HG03175 (cell line): Measurements from ENCODE around the gene IDUA.
"Not testable (repeated sequence)": the region's sequence is repeated elsewhere in the genome, so short reads cannot be mapped to it uniquely, and the experiment has no call there.

Experiments used
- ATAC-seq: cut with Tn5 transposase; IDR thresholded peaks from one replicate; pipeline ENCODE4 v1.9.1; 2021; ENCODE audit warnings: mild to moderate bottlenecking, moderate library complexity; ENCODE audit not compliant: unreplicated experiment

Gene IDUA

GRCh38 chr4:966266-967112 lies 20.4 kb upstream of the IDUA start:
- ATAC-seq, result no peak

DNA sequence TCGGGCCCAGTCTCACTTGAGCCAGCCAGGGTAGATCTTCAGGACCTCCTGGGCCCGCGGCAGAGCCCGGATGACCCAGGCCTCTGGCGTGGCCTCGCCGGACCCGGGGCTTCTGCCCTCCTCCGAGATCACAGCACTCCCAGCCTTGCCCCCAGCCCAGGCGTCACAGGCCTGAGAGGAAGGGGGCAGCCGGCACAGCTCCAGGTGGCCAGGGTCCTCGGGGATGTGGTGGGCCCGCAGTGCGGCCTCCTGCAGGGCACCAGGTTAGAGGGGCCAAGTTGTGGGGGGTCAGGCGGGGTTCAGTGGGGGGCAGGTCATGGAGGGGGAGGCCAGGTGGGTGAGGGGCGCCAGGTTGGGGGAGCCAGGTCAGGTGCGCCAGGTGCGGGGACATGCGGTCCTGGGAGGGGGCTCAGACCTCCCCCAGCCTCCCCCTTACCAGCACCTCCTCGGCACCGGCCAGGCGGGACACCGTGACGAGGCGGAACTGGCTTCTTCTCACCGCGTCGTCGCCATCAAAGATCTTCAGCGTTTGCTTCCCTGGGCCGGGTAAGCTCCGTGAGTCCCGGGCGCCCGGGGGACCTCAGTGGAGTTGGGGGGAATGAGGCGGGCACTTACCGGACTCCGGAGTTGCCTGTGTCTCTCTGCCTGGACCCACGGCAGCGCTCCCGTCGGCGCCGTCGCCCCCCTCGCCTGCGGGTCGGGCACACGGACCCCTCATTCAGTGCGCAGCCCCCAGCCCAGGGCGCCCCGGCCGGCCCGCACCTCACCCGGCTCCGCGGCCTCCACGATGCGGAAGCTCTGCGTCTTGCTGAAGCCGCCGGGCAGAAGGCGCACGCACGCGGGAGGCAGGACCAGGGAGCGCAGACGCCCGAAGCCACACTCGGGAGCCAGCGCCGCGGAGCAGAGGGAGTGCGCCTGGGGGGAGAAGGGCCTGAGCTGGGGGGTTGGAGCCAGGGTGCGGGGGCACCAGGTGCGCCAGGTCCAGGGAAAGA lies 19.4 kb upstream of the IDUA start:
- ATAC-seq, result no peak

DNA sequence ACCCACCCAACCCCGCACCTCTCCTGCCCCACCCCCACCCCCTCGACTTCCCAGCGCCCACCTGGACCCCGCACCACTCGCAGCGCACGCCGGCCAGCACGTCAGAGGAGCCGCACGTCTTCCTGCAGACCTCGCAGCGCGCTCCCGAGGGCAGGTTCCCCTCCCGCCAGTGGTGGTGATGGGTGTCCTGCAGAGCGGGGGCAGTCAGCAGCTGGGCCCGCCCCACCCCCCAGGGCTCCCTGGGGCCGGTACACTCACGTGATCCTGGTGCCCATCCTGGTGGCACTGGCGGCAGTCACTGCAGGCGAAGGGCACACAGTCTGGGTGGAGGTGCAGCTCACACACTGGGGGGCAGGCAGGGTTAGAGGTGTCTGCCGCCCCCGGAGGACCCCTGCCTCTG lies 18.6 kb upstream of the IDUA start:
- ATAC-seq, result no peak

GRCh38 chr4:968621-969394 lies 18.0 kb upstream of the IDUA start:
- no peak for ATAC-seq

GRCh38 chr4:970046-970745 lies 16.6 kb upstream of the IDUA start:
- no peak for ATAC-seq

GRCh38 chr4:970854-971520 lies 15.9 kb upstream of the IDUA start:
- no peak for ATAC-seq

DNA sequence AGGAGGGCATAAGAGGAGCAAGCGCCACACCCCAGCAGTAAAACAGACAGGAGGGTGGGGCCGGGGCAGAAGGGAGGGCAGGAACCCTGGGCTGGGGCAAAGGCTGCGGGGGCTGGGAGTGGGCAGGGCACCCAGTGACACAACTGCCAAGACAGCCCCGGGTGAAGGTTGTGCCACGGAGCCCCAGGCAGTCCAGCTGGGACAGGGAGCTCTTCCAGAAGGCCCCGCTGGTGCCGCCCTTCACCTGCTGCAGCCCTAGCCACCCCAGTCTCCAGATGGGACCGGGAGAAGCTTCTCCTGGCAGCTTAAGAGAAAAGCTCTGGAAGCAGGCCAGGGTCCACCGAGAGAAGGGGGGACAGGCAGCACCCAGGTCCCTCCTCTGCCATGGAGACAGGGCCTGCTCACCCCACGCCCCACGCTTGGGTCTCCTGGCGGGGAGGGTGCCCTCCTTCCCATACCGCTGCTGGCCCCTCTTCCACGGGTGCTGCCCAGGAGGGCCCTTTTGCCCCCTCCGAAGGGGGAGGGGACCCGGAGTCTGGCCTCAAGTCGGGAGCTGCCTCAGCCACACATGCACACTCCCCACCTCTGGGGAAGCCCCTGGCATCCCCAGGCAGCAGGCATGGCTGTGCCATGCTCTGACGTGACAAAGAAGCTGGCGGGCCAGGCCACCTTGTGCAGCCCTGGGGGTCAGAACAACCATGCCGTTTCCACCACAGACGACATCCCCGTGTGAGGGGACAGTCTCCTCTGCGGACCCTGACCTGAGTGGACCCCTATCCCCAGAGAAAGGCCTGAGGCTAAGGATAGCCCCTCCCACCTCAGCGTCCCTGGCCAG lies 15.0 kb upstream of the IDUA start:
- ATAC-seq, result no peak

DNA sequence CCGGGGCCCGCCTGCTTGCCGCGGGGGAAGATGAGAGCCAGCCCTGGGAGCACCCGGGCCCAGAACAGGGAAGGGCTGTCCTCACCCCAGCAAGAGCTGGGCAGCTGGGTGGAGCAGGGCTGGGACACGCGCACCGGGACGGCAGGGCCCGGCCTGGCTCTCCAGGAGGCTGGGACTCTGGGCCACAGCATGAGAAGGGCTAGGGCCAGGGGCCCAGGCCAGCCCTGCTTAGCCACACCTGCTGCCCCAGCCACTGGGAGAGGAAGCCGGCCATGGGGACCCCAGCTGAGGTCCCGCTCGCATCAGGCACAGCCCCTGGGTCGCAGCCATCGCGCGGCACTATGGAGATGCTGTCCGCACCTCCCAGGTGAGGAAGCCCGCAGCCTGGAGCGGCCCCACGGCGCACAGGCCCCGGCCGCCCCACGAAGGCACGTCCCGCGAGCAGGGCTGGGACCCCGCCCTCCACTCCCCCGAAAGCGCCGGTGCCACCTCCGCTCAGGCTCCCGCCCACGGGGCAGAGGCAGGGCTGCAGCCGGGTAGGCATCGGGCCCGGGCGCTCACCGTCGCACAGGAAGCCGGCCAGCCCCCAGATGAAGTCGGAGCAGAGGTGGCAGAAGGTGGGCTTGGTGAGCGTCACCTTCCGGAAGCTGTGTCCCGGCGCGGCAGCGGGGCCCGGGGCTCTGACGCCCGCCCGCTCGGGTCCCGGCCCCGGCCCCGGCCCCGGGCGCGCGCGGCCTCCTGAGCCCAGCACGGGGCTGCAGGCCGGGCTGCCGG lies 14.0 kb upstream of the IDUA start:
- ATAC-seq, result peak; percentile 44

GRCh38 chr4:973431-974397 lies 13.1 kb upstream of the IDUA start, which contains the start of gene DGKQ:
Gene DGKQ (minus strand): TSS chr4:973569. CDS start chr4:973482, 87 bp downstream.
- peak; percentile 64 for ATAC-seq

GRCh38 chr4:974668-975067 lies 12.2 kb upstream of the IDUA start:
- ATAC-seq, result no peak

DNA sequence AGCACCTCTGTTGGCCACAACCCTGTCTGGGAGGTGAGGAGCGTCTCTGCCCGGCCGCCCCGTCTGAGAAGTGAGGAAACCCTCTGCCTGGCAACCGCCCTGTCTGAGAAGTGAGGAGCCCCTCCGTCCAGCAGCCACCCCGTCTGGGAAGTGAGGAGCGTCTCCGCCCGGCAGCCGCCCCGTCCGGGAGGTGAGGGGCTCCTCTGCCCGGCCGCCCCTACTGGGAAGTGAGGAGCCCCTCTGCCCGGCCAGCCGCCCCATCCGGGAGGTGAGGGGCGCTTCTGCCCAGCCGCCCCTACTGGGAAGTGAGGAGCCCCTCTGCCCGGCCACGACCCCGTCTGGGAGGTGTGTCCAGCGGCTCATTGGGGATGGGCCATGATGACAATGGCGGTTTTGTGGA lies 10.8 kb upstream of the IDUA start:
- ATAC-seq, result not testable (repeated sequence)

GRCh38 chr4:978957-979701 lies 7.7 kb upstream of the IDUA start:
- no peak for ATAC-seq

DNA sequence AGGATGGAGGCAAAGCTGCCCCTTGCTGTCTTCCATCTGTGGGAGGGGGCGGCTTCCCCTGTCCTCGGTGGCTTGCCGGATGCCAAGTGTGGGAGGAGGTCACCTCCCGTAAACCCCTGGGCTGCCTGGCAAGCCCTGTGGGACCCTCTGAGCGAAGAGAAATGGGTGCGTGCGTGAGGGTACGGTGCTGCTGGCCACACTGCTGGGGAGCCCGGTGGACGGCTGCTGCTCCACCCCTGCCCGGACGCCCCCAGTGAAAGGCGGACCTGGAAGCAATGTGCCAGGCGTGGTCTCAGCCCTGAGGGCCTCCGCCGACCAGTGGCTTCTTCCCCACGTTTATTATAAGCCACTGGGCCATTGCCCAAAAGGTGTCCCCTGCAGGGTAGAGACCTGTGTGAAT lies 4.6 kb upstream of the IDUA start:
- ATAC-seq, result no peak

- no peak for ATAC-seq
Measured at GRCh38 chr4:982814-983213, 4.0 kb upstream of the IDUA start.

DNA sequence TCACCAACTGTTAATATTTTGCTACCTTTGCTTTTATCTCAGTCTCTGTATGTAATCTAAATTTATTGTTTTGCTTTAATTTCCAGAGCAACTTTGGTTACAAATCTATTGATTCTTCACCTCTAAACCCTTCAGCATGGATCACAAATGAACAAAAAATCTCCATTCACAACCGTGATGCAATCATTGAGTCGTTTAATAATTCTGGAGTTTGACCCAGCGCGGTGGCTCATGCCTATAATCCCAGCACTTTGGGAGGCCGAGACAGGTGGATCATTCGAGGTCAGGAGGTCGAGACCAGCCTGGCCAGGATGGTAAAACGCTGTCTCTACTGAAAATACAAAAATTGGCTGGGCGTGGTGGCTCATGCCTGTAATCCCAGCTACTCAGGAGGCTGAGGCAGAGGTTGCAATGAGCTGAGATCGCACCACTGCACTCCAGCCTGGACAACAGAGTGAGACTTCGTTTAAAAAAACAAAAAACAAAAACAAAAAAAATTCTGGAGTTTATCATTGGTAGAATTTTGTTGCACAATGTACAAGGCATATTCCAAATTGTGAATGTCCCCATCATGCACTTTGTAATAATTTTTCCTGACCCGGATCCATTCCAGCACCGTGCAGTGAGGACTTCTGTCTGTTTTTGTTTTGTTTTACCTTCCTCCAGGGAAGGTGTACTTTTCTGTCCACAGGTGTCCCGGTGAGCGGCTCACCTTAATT lies 2.3 kb upstream of the IDUA start:
- no peak for ATAC-seq
